HG02852 (cell line): ENCODE data around the gene HOMER1.
"Not testable (repeated sequence)": the region's sequence is repeated elsewhere in the genome, so short reads cannot be mapped to it uniquely, and the experiment has no call there.

Source experiments
- ATAC-seq: cut with Tn5 transposase; IDR thresholded peaks from one replicate; pipeline ENCODE4 v1.9.1; 2021; ENCODE audit warnings: mild to moderate bottlenecking, moderate library complexity; ENCODE audit not compliant: unreplicated experiment

HOMER1 gene

DNA sequence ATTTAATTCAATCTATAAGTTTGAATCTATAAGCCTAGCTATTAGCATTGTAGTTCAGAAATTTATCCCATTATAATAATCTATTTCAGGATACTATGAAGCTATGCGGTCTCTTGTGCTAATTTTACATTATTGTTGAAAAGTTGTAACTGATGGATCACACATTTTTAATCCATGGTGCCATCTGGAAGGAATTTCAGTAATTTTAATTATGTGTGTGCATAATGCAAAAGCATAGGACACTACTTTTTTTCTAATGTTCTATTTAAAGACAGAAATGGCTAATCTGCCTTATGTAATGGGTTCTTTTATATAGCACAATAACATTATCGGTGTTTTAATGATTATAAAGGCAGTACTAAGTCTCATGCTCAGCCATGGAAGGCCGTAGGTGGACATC is 90.6 kb downstream of the HOMER1 start:
- ATAC-seq, result no peak

DNA sequence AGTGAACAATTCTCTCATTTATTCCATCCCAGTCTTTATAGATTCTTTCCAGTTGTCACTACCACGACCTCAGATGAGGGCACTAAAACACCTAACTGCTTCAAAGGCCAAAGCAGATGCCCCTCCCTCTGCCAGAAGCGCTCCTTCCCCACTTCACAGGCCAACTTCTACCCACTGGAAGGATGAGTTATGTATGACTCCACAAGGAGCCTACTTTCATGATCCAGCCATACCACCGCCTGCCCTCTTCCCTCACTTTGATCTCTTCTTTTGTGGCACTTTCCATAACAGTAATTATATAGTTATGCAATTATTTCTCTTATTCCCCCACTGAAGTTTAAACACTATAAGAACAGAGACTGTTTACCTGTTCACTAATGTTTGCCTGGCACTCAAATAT is 93.7 kb downstream of the HOMER1 start:
- no peak for ATAC-seq

DNA sequence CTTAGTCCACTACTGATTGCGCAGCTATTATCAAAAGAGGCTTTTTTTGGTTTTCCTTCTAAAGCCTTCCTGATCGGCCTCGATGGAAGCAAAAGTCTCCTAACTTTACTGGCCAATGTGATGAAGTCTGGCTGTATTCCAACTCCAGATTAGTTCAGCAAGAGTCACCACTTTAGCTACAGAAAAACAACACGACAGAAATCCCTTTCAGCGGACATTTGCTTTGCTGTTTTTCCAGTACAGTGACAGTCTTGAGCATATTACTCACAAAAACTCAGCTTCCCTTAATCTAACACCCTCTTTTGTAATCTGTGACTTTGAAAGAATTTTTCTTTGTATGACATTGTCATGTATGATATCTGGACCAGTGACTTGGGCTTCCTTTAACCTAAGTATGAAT is 95.7 kb downstream of the HOMER1 start:
- no peak for ATAC-seq

DNA sequence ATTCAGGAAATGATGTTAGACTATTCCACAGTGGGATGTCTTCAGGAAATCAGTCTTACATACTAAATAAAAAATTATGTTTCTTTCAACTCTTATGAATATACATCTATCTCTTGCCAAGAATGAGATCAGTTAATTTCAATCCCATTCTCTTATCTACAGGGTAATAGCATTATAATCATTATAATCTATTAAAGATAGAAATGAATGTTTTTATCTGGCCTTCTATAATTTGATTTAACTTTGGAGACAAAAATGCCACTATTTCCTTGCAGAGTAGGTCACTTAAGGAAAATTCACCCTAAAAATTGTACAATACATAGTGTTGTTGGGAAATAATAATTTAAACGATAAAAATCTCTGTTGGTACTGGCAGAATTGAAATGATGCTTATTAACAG is 96.4 kb downstream of the HOMER1 start:
- ATAC-seq, result no peak

DNA sequence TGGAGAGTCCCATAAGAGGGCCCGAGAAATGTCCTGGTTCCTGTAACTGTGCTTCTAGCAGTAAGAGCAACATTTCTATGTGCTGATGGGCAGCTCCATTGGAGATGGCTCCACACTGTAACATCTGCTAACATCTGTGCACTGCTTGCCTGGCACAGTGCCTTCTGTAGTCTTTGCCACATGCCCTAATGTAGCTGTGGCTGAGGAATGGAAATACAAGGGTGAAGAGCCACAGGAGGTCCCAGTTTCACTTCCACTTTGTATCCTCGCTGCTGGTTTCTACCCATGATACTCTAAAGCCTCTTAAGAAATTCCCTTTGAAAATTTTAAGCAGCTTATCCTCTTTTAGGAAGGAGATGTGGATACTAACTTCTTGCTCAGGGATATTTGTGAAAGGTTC is 97.4 kb downstream of the HOMER1 start:
- ATAC-seq, result peak; percentile 94

DNA sequence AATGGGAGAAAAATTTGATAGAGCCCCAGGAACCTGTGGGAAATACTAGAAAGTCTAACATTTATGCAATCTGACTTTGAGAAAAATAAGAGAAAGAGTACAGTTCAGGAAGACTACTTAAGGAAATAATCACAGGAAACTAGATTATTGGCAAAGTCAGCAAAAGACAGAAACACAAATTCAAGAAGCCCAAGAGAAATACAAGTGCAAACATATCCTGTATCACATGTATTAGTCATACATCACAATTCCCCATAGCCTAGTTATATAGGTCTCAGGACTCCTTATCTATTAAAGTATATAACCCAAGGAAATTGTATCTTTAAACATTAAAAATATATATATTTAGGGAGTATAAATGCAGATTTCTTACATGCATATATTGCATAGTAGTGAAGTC is 100.8 kb downstream of the HOMER1 start:
- no peak for ATAC-seq

DNA sequence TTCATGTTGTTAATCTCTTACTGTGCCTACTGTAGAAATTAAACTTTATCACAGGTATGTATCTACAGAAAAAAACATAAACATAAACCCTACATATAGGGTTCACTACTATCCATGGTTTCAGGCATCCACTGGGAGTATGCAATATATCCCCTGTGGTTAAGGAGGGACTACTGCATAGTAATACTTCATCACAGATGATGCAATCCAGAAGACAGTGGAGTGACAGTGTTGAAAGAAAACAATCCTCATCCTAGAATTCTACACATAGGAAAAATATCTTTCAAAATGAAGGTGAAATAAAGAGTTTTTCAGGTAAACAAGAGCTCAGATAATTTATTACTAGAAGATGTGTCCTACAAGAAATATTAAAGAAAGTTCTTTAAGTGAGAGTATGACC is 105.9 kb downstream of the HOMER1 start:
- ATAC-seq, result no peak

DNA sequence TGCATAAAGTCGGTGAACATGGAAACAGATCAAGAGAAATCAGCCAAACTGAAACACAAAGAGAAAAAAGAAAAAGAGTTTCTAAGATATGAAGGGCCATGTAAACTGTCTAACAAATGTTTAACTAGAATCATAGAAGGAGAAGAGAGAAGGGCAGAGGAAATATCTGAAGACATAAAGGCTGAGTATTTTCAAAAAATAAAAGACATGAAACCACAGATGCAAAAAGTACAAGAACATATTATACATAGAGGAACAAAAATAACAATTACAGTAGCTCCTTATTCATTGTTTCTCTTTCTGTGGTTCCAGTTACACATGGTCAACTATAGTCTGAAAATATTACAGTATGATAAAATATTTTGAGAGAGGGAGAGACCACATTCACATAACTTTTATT is 106.3 kb downstream of the HOMER1 start:
- ATAC-seq, result no peak

DNA sequence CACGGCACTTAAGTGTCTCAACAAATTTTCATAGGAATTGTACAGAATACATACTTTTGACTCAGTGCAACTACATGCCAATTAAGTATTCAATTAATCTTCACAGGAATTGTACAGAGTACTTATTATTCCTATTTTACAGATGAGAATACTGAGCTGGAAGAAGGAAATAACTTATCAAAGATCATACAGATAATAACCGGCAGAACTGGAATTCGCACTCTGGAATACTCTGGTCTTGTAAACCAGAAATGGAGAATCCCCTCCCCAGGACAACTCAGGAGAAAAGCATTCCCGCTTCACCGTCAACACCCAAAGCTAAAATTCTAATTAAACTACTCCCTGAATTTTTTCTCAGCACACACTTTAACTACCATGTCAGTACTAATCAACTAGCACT is 112.7 kb downstream of the HOMER1 start:
- no peak for ATAC-seq

DNA sequence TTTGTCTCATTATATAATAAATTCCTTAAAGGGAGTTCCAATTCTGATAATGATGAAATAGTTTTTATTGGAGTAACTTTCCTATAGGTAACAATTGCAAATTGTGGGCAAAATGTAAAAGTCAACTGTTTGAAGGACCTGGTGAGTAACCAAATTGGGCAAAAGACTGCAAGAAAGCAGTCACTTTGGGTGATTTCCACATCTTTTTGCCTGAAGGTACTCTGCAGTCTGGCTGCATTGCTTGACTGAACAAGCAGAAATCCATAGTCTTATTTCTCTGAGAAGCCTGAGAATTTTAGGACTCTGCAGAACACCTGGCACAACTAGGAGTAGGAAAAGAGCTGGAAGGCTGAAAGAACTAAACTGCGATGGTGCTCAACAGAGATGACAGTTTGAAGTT is 114.9 kb downstream of the HOMER1 start:
- no peak for ATAC-seq

DNA sequence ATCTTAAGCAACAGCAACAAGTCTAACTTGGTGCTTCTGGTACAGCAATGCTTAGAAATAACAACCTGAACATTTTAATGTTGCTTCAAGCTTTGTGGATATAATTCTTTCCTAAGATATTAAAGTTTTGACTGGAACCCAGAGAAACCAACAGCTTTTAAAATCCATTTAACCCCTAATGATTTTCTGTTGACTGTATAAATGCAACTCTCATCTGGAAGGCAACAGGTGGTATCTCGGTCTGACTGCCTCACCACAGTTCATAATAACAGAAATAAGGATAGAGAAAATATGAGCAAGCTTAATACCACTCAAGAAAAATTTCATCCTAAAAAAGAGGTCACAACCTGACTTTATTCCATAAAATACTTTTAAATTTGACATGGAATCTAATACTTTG is 116.9 kb downstream of the HOMER1 start:
- ATAC-seq, result no peak

DNA sequence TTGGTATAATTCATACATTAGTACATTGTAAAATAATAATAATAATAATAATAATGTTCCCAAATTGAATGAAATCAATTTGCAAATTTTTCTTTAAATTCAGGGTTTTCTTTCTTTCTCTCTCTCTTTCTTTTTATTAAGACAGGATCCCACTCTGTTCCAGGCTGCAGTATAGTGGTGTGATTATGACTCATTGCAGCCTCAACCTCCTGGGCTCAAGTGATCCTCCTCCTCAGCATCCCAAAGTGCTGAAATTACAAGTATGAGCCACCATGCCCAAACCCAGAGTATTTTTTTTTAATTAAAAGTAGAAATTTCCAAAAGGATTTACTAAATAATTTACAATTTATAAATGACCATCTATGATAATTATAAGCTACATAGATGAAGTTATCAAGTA is 117.7 kb downstream of the HOMER1 start:
- no peak for ATAC-seq

DNA sequence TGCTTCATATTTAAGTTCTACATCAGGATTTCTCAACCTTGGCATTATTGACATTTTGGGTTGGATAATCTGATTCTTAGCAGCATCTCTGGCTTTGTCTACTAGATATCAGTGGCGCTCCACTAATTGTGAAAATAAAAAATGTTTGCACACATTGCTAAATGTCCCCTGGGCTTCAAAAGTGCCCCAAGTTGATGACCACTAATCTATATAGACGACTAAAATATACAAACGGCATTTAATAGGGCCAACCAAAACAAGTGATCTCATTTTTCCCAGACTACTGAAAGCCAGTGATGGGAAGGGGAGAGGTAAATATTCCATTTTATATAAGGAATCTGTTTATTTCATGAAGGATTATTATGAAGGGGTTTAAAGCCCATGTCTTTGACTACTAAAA is 118.6 kb downstream of the HOMER1 start:
- no peak for ATAC-seq

DNA sequence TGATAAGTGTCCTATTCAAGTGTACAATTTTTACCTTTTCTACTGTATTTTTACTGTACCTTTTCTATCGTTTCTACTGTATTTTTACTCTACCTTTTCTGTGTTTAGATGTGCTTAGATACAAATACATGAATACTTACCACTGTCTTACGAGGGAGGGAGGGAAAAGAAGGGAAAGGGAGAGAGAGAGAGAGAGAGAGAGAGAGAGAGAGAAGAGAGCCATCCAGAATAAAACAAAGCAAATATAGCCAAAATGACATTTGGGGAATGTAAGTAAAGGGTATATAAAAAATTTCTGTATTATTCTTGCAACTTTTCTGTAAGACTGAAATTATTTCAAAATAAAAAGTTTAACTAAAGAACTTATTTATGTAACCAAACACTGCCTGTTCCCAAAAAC is 121.2 kb downstream of the HOMER1 start:
- no peak for ATAC-seq

DNA sequence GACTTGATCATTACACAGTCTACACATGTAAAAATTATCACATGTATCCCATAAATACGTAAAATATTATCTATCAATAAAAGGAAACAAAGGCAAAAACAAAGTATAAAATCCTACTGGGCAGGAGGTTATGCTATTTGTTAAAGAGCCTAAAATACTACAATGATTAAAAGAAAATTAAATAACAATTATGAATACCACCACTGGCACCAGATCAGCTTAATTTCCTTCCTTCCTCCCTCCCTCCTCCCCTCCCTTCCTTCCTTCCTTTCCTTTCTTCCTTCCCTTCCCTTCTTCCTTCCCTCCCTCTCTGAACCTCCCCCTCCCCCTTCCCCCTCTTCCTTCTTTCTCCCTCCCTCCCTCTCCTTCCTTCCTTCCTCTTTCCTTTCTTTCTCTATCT is 127.3 kb downstream of the HOMER1 start:
- ATAC-seq, result no peak

DNA sequence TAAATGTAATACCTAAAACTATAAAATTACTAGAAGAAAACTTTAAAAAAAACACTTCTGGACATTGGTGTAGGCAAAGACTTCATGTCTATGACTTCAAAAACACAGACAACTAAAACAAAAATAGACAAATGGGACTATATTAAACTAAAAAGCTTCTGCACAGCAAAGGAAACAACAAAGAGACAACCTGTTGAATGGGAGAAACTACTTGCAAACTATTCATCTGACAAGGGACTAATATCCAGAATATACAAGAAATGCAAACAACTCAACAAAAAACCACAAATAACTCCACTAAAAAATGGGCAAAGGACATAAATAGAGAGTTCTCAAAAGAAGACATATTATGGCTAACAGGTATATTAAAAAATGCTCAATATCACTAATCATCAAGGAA is 128.8 kb downstream of the HOMER1 start:
- not testable (repeated sequence) for ATAC-seq

DNA sequence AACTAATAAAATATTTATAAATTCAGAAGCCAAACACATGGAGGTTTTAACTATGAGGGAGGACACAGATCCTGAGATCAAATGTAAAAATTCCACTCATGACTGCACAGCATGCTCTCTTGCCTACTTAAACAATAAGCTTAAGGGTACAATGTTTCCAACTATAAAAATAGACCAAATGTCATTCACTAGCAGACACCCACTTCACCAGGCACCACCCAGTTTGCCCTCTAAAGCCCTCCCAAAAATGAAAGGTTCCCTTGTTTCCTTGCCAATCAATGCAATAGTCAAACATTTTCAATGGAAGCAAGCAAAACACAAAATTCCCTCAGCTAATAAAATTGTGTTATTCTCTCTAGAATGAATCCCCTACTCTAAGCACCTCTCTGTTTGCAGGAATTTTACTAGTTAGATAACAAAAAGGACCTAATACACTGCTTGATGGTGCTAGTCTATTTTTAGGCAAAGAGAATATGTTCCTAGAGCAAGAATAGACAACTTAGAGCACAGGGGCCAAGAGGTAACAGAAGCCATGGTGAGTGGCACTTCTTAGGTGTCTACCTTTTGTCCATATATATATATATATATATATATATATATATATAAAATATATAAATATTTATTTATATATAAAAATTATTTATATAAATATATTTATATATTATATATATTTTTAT is 135.3 kb downstream of the HOMER1 start:
- ATAC-seq, result no peak

DNA sequence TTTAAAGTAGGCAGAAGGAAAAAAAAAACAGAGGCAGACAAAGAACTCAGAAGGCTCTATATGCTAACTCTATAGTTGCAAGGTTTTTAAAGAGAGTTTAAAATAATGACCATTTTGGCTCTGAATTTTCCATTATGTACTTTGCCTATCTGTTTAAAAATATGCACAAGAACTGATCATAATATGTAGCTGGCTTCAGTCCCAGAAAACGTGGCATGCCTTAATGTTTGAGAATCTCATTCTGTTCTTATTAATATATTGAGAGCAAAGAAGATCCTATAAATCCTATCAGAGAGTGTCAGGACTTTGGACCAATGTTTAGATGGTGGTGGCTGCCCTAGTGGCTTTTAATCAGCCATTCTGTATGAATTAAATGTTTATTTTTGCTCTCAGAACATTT is 156.5 kb downstream of the HOMER1 start:
- no peak for ATAC-seq

DNA sequence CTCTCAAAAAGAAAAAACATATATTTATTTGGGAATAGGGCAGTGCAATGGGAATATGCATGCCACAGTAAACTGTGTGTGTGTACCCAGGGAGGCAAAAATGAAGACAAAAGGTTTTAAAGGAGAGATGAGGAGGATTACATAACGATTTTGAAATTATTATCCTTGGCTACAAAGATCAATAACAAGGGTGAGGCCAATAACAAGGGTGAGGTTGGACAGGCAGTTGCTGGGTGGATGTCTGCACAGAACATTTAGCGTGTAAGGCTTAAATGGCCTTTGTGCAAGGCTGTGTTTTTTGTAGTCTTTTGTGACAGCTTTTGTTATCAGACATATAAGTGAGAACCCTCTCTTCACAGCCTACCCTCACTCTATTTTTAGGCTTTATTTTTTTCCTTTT is 164.1 kb downstream of the HOMER1 start:
- no peak for ATAC-seq

DNA sequence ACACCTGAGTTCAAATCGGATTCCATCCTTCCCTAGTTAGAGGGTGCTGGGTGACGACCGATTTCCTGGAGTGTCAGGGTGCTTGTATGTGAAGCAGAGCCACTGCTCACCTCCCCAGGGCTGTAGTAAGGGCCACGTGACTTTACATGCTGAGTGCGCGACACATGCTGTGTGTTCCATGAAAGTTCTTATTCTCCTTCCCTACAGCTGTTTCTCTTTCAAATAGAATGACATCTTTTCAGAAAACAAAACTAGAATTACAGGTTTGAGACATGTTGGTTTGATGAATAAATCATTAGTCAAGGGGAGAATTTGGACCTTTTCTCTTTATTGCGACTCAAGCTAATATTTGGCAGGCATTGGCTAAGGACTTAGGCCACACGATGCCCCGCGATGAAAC is 164.9 kb downstream of the HOMER1 start:
- ATAC-seq, result no peak

DNA sequence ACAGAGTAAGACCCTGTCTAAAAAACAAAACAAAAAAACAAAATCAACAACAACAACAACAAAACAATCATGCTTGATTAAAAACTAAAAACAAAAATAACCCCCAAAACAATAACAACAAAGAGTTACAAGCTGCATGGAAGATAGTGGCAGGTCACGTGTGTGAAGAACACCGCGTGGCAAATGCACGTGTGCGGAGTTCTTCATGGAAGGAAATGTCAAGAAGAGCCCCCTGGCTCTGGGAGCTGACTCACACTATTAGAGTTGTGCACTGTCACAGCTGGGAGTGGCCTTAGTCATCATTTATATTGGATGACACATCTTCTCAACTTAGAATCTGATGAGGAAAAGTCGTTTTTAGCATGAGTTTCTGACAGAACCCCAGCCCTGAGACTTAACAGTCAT is 167.5 kb downstream of the HOMER1 start:
- no peak for ATAC-seq

DNA sequence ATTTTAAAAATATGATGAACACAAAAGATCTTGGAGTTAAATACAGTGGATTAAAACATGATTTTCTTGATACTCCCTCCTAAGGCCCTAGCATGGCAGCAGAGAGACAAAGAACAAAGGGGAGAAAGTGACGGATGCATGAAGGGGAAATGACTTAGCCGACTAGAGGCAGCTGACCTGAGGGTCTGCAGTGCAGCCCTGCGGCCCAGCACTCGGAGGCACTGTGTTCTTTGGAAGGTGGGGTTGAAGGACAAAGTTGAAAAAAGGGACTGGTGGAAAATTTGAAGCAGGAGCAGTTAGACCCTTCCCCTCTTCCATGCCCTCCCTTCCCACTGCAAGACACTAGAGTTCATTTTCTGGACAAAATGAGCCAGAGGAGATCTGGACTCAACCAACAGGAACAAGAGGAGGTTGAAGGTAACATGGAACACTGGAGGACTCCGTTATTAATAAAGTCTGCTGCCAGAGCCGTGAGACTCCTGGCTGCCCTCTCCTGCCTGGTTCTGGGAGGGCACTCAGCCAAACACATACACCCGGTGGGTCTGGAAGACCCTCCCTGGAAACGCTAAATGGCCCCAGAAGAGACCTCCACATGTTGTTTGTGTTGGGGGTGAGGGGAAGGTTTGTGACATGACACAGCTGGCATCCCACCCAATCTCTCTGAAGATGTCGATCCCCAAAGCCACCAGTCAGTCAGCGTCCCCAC is 179.9 kb downstream of the HOMER1 start:
- ATAC-seq, result no peak

DNA sequence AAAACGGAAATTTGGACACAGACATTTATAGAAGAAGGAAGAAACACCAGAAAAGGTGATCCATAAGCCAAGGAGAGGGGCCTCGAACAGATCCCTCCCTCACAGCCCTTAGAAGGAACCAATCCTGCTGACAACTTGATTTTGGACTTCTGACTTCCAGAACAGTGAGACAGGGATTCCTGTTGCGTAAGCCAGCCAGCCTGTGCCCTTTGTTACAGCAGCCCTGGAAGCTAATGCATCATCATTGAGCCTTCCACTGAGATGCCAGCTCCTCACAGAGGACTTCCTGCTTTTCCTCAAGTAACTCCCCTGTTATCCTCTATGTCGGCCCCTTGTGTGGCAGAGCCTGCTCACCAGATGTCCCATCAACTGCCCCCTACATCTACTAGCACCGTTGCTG is 183.9 kb downstream of the HOMER1 start:
- ATAC-seq, result no peak
